AG04449 (cell line): Measurements from ENCODE around the gene PGP.

Experiments
- CTCF ChIA-PET: fragments of 350-600 bp; formaldehyde crosslinking; extraction: SDS; loops from one replicate; lab custom pipeline; 2021; ENCODE audit warnings: antibody characterized with exemption; lab: Yijun Ruan, JAX
- POLR2A ChIA-PET: fragments of 400-600, 350-600 bp; formaldehyde crosslinking; extraction: SDS; loops from one replicate; lab custom pipeline; 2020; ENCODE audit warnings: antibody characterized with exemption, inconsistent platforms; lab: Yijun Ruan, JAX
- DNase-seq: peaks from one replicate; pipeline ENCODE4 v3.0.0-alpha.2; 2010; ENCODE audit warnings: low read depth, low spot score
- H3K4me3 ChIP-seq: 2 replicates; pipeline ENCODE4 v1.5.1; 2011; ENCODE audit warnings: low read depth, mild to moderate bottlenecking, control low read depth, low read length
- TF ChIP-seq, protein P1 (sequence below): IDR thresholded peaks from one replicate; pipeline ENCODE4 v1.5.1; 2011; ENCODE audit warnings: mild to moderate bottlenecking, moderate library complexity, low read length, control low read depth, inconsistent platforms; ENCODE audit not compliant: insufficient read depth; ENCODE audit errors: missing control alignments

The PGP gene

DNA sequence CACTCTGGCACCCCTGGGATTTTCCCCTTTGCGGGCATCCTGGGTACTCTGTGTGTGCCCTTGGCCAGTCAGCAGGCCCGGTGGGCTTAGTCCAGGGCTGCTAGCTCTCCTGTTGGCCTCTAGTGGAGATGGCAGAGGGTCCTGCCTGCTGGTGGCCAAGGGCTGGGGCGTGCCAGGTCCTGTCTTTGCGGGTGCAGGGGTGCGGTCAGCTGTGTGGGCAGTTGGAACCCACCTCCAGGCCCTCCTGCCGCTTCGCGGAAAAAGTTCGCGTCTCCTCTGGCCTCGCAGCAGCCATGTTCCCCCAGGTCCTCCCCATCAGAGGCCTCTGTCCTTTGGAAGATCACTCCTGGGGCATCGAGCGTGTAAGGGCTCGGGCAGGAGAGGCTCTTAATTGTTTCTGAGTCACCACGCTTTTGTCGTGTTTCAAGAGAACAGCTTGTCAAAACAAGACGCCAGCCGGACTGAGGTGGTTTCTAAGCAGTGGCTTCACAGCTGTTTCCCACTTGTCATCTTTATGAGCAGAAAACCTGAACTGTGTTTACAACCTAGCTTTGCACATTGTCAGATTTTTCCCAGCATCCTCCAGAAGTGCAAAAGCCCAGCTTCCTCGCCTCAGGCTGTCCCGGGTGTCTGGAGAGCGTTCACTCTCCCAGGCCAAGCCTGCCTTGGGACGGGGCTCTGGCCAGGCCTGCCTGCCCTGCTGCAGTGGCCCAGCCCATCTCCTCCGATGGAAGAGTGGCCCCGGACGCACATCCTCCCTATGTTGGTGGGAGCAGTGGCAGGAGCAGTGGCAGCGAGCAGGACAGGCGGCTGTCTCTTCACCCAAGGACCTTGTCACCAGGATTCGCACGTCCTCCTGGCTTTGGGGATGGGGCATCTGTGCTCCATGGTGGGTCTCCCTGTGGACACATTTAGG, 16.6 kb upstream of the PGP start:
- no peak for DNase-seq

DNA sequence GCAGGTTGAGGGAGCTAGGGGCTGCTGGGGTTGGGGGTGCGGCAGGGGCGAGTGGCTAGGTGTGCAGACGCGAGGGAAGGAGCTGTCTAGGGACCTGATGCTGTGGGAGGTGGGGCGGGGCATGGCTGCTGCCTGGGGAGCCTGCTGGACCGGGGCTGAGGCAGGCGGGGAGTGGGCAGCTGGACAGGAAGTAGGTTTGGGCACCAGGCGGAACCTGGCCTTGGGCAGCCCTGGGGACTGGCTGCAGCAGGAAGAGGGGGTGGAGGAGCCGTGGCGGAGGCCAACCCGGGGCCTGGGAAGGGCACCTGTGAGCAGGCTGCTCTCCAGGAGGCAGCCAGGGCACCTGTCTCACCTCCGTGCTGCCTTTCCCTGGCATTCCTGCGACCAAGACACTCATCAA, 15.7 kb upstream of the PGP start:
- POLR2A ChIA-PET, result no interaction called here
- no peak overlapping the region for H3K4me3 ChIP-seq
- no peak for DNase-seq
- CTCF ChIA-PET, result no interaction called here
- TF ChIP-seq, protein P1, sequence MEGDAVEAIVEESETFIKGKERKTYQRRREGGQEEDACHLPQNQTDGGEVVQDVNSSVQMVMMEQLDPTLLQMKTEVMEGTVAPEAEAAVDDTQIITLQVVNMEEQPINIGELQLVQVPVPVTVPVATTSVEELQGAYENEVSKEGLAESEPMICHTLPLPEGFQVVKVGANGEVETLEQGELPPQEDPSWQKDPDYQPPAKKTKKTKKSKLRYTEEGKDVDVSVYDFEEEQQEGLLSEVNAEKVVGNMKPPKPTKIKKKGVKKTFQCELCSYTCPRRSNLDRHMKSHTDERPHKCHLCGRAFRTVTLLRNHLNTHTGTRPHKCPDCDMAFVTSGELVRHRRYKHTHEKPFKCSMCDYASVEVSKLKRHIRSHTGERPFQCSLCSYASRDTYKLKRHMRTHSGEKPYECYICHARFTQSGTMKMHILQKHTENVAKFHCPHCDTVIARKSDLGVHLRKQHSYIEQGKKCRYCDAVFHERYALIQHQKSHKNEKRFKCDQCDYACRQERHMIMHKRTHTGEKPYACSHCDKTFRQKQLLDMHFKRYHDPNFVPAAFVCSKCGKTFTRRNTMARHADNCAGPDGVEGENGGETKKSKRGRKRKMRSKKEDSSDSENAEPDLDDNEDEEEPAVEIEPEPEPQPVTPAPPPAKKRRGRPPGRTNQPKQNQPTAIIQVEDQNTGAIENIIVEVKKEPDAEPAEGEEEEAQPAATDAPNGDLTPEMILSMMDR, result no peak

More for the DNA sequence above, 16.6 kb upstream of the PGP start:
- POLR2A ChIA-PET, result no interaction called here
- TF ChIP-seq, protein P1, result no peak
- CTCF ChIA-PET, result no interaction called here
- H3K4me3 ChIP-seq, result no peak overlapping the region

DNA sequence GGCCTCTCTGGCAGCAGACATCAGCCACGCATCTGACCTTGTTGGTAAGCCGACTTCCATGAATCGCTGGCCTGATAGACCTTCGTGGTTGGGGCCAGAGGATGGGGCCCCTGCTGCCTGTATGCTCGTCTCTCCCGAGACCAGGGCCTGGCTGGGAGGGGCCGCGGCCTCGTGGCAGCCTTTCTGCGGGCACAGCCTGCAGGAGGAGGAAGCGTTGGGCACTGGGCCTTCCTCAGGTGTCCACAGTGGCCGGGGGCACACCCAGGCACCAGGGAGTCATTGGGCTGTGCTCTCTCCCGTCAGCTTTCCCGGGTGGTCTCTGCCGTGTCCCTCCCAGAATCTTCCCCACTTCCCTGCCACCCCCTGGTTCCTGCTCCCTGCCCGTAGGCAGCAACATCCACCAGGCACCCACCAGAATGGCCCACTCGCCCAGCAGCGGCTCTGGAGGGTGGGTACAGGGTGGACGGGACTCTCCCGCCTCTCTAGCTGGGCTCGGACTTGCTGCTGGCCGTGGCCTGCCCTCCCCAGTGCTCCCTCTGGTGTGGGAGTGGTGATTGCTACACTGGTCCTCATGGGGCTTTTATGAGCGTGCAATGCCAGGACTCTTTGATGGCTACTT, 15.1 kb upstream of the PGP start:
- H3K4me3 ChIP-seq, result no peak overlapping the region
- ChIA-PET CTCF (no interaction called here), POLR2A (no interaction called here)
- TF ChIP-seq, protein P1, result no peak
- no peak for DNase-seq

DNA sequence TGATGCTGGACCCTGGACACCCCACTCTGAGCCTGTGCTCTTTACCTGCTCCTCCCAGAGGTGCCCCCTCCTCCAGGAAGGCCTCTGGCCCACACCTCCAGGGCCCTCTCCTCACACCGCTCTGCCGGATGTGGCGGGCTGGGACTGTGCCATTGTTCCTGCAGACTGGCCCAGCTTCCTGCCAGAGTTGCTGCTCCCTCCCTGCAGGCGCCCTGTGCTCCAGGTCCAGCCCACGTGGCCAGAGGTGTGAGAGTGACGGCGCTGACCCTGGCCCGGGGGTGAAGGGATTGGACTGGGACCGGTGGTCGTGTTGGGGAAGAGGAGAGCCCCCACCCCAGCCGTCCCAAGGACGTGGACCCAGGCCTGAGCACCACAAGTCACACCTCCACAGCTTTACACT, 14.5 kb upstream of the PGP start:
- no peak for DNase-seq
- ChIA-PET POLR2A (no interaction called here), CTCF (no interaction called here)
- TF ChIP-seq, protein P1, result no peak
- no peak overlapping the region for H3K4me3 ChIP-seq

DNA sequence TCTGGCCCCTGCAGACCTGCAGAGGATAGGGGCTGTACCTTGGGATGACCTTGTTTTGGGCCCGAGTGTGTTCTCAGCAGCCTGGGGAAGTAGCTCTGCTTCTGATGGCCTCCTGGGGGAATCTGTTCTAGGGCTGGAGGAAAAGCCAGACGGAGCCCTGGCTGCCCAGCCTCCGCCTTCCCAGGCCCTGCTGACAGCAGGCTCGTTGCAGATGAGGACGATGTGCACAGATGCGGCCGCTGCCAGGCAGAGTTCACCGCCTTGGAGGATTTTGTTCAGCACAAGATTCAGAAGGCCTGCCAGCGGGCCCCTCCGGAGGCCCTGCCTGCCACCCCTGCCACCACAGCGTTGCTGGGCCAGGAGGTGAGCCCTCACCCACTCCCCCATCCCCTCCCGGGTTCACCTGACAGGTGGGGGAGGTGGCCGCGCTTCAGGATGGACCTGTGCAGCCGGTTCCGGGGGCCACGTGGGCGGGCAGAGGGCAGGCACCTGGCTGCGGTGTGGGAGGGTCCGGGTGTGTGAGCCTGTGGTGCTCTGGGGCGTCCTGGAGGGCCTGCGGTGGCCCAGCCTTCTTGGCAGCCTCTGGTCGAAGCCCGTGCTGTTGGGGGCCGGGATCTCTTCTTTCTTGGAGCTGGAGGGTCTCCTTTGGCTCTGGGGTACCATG, 13.7 kb upstream of the PGP start:
- H3K4me3 ChIP-seq, result no peak overlapping the region
- TF ChIP-seq, protein P1, result no peak
- CTCF ChIA-PET, result no interaction called here
- DNase-seq, result no peak
- POLR2A ChIA-PET, result no interaction called here

DNA sequence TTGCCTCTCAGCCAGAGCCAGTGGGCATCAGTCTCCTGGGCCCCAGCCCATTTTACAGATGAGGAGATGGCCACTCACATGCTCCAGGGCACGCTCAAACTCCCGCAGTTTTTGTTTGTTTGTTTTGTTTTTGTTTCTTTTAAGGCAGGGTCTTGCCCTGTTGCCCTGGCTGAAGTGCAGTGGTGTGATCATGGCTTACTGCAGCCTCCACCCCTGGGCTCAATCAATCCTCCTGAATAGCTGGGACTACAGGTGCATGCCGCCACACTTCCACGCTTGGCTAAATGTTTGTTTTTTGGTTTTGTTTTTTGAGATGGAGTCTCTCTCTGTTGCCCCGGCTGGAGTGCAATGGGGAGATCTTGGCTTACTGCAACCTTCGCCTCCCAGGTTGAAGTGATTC, 12.3 kb upstream of the PGP start:
- no peak overlapping the region for H3K4me3 ChIP-seq
- no peak for DNase-seq
- CTCF ChIA-PET, result interaction anchor here (1.1 kb wide), 1 partner anchor 24 kb away, joined by 4 read pairs; the partner anchor contains the start of gene ECI1
- TF ChIP-seq, protein P1, result no peak
- POLR2A ChIA-PET, result interaction anchor here (1.2 kb wide), 1 partner anchor 12 kb away, joined by 4 read pairs; no protein-coding TSS in a partner anchor
